Measurements from ENCODE around the gene ZNF654. TPM values are rescaled to one million over a fixed set of nuclear protein-coding genes. Genes with fewer than 3 reads are reported as not detected.

The ZNF654 gene
- total and polyA plus RNA-seq, 3 experiments from 2014 or later: 11.6 to 16.4 (median 16.0) TPM

DNA sequence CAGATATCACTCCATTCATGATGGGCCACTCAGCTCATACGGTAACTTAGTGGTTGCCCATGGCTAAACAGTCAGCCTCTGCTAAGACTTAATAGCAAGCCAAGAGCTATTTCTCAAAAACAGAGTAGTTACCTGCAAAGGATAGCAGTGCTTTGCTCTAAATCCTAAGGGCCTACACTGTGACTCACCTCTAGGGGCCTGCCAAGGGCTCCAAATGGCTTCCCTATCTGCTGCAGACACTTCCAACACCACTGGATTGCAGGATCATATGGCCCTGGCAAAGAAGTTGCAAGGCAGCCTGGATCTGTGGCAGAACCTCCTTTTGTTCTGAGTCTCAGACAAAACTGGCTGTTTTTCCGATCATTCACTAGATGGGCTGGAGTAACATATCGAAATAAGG is 18.1 kb upstream of the ZNF654 start:
- Mint-ChIP-seq H3K27ac (no peak overlapping the region), H3K27me3 (peaks cover 0 to 5% of the 10 kb centered on the region in 2 donors), H3K4me3 (no peak overlapping the region), H3K9me3 (no peaks in the 10 kb centered on the region), H3K4me1 (no peaks in the 10 kb centered on the region), H3K36me3 (no peaks in the 10 kb centered on the region)
- CTCF ChIA-PET: no interaction called here
- Histone ChIP-seq H3K9me3 (ENCODE audit: low read length) (no peaks in the 10 kb centered on the region), H3K4me3 (ENCODE audit: low read length) (no peak overlapping the region), H3K36me3 (ENCODE audit: insufficient read depth, low read length) (no peaks in the 10 kb centered on the region), H3K4me1 (ENCODE audit: insufficient read depth, low read length) (no peaks in the 10 kb centered on the region), H3K27me3 (ENCODE audit: insufficient read depth, low read length, poor library complexity, severe bottlenecking) (no peaks in the 10 kb centered on the region), H3K27ac (ENCODE audit: low read depth, low read length) (no peak overlapping the region)
- DNase-seq: no peak
- POLR2A ChIA-PET: no interaction called here

DNA sequence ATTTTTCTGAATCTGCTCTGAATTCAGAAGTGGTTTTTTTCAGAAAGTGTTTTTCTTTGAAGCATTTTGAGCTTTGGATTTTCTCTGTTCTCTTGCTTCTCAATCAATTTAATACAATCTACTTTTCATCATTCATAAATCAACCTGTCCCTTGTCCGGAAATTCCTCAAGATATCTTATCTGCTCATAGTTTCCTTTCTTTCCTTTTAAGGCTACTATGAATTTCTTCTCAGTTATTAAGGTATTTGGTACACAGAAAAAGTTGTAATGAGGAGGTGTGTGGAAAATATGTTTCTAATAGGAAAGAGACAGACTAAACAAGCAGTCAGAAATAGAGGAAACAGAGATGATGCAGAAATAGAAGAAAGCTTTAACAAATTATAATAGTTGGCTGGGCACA is 14.6 kb upstream of the ZNF654 start:
- Histone ChIP-seq H3K4me1 (ENCODE audit: insufficient read depth, low read length) (no peaks in the 10 kb centered on the region), H3K27ac (ENCODE audit: low read depth, low read length) (no peak overlapping the region), H3K9me3 (ENCODE audit: low read length) (no peaks in the 10 kb centered on the region), H3K27me3 (ENCODE audit: insufficient read depth, low read length, poor library complexity, severe bottlenecking) (no peaks in the 10 kb centered on the region), H3K4me3 (ENCODE audit: low read length) (no peak overlapping the region), H3K36me3 (ENCODE audit: insufficient read depth, low read length) (no peaks in the 10 kb centered on the region)
- Mint-ChIP-seq H3K9me3 (no peaks in the 10 kb centered on the region), H3K27me3 (no peaks in the 10 kb centered on the region), H3K4me3 (no peak overlapping the region), H3K4me1 (peaks cover 0 to 8% (median 2%) of the 10 kb centered on the region in 3 donors), H3K27ac (no peak overlapping the region), H3K36me3 (no peaks in the 10 kb centered on the region)
- POLR2A ChIA-PET: no interaction called here
- CTCF ChIA-PET: interaction anchor here (1.3 kb wide), 1 partner anchor 9 kb away, joined by 3 read pairs; no protein-coding TSS in a partner anchor
- DNase-seq: no peak

DNA sequence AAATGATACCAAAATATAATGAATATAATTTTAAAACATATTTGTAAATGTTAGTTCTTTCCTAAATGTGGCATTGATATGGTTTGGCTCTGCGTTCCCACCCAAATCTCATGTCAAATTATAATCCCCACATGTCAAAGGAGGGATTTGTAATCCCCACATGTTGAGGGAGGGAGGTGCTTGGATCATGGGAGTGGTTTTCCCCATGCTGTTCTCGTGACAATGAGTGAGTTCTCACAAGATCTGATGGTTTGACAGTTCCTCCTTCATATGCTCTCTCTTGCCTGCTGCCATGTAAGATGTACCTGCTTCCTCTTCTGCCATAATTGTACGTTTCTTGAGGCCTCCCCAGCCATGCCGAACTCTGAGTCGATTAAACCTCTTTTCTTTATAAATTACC is 12.3 kb upstream of the ZNF654 start:
- Histone ChIP-seq H3K4me1 (ENCODE audit: insufficient read depth, low read length) (no peaks in the 10 kb centered on the region), H3K9me3 (ENCODE audit: low read length) (no peaks in the 10 kb centered on the region), H3K27me3 (ENCODE audit: insufficient read depth, low read length, poor library complexity, severe bottlenecking) (no peaks in the 10 kb centered on the region), H3K27ac (ENCODE audit: low read depth, low read length) (no peak overlapping the region), H3K4me3 (ENCODE audit: low read length) (no peak overlapping the region), H3K36me3 (ENCODE audit: insufficient read depth, low read length) (no peaks in the 10 kb centered on the region)
- H3K27ac Mint-ChIP-seq: no peak overlapping the region
- no peaks in the 10 kb centered on the region for H3K9me3 Mint-ChIP-seq
- H3K27me3 Mint-ChIP-seq: no peaks in the 10 kb centered on the region
- POLR2A ChIA-PET: no interaction called here
- DNase-seq: no peak
- no peak overlapping the region for H3K4me3 Mint-ChIP-seq
- CTCF ChIA-PET: no interaction called here
- no peaks in the 10 kb centered on the region for H3K36me3 Mint-ChIP-seq
- peaks cover 0 to 12% (median 4%) of the 10 kb centered on the region in 3 donors for H3K4me1 Mint-ChIP-seq

- ChIA-PET POLR2A (interaction anchor here (0.5 to 5.5 kb wide), 7 partner anchors 26 to 830 kb away, joined by 3 to 67 read pairs (median 4); partner anchors contain the start of genes C3orf38 and CHMP2B), CTCF (interaction anchor here (0.9 to 2.2 kb wide), 5 partner anchors 23 to 92 kb away, joined by 4 to 9 read pairs (median 7); partner anchors contain the start of gene C3orf38)
- peak overlapping the region; percentile 91 to 99 (median 96) for H3K4me3 Mint-ChIP-seq
- H3K4me3 ChIP-seq (ENCODE audit: low read length): peak overlapping the region; percentile 90
- no peaks in the 10 kb centered on the region for H3K27me3 Mint-ChIP-seq
- peak overlapping the region; percentile 93 to 98 (median 97) for H3K27ac Mint-ChIP-seq
- peaks cover 47% of the 10 kb centered on the region for H3K4me1 ChIP-seq (ENCODE audit: insufficient read depth, low read length)
- H3K9me3 ChIP-seq (ENCODE audit: low read length): no peaks in the 10 kb centered on the region
- H3K36me3 ChIP-seq (ENCODE audit: insufficient read depth, low read length): peaks cover 15% of the 10 kb centered on the region
- peaks cover 60 to 77% (median 74%) of the 10 kb centered on the region in 3 donors for H3K4me1 Mint-ChIP-seq
- no peaks in the 10 kb centered on the region for H3K27me3 ChIP-seq (ENCODE audit: insufficient read depth, low read length, poor library complexity, severe bottlenecking)
- H3K9me3 Mint-ChIP-seq: no peaks in the 10 kb centered on the region
- peak in 1 of 5 donors; percentile 9 for DNase-seq
- H3K27ac ChIP-seq (ENCODE audit: low read depth, low read length): peak overlapping the region; percentile 81
- H3K36me3 Mint-ChIP-seq: peaks cover 5 to 51% (median 11%) of the 10 kb centered on the region in 3 donors
Observed at GRCh38 chr3:88057630-88058305, 1.3 kb upstream of the ZNF654 start.

DNA sequence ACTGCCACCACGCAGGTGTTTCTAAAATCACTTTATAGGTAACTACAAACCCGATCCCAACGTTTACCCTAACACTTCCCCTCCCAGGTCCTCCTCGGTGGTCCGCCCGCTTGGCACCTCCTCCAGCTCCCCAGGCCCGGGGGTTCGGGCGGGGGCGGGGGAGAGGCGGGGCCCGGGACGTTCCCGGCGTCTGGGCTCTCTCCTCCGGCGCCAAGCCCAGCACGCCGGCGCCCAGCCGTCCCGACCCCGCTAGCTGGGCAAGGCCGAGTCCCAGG is 812 bp upstream of the ZNF654 start:
- Mint-ChIP-seq H3K4me1 (peaks cover 65 to 78% (median 75%) of the 10 kb centered on the region in 3 donors), H3K27ac (peak overlapping the region; percentile 94 to 98 (median 98)), H3K9me3 (no peaks in the 10 kb centered on the region), H3K27me3 (no peaks in the 10 kb centered on the region), H3K36me3 (peaks cover 5 to 51% (median 11%) of the 10 kb centered on the region in 3 donors), H3K4me3 (peak overlapping the region; percentile 91 to 99 (median 96))
- Histone ChIP-seq H3K27ac (ENCODE audit: low read depth, low read length) (peak overlapping the region; percentile 81), H3K4me1 (ENCODE audit: insufficient read depth, low read length) (peaks cover 47% of the 10 kb centered on the region), H3K4me3 (ENCODE audit: low read length) (peak overlapping the region; percentile 90), H3K27me3 (ENCODE audit: insufficient read depth, low read length, poor library complexity, severe bottlenecking) (no peaks in the 10 kb centered on the region), H3K9me3 (ENCODE audit: low read length) (no peaks in the 10 kb centered on the region), H3K36me3 (ENCODE audit: insufficient read depth, low read length) (peaks cover 15% of the 10 kb centered on the region)
- ChIA-PET CTCF (interaction anchor here (0.9 to 2.2 kb wide), 6 partner anchors 24 to 92 kb away, joined by 3 to 9 read pairs (median 7); partner anchors contain the start of gene C3orf38), POLR2A (interaction anchor here (0.5 to 5.5 kb wide), 7 partner anchors 27 to 831 kb away, joined by 3 to 67 read pairs (median 4); partner anchors contain the start of genes C3orf38 and CHMP2B)
- no peak for DNase-seq

GRCh38 chr3:88059380-88060170 is 520 bp downstream of the ZNF654 start:
- peaks cover 47% of the 10 kb centered on the region for H3K4me1 ChIP-seq (ENCODE audit: insufficient read depth, low read length)
- DNase-seq: peak in 2 of 5 donors; percentile 1 to 11
- peaks cover 5 to 43% (median 10%) of the 10 kb centered on the region in 3 donors for H3K36me3 Mint-ChIP-seq
- peak overlapping the region; percentile 94 to 98 (median 97) for H3K27ac Mint-ChIP-seq
- H3K27me3 Mint-ChIP-seq: no peaks in the 10 kb centered on the region
- H3K9me3 ChIP-seq (ENCODE audit: low read length): no peaks in the 10 kb centered on the region
- no peaks in the 10 kb centered on the region for H3K9me3 Mint-ChIP-seq
- peak overlapping the region; percentile 91 to 99 (median 96) for H3K4me3 Mint-ChIP-seq
- H3K27me3 ChIP-seq (ENCODE audit: insufficient read depth, low read length, poor library complexity, severe bottlenecking): no peaks in the 10 kb centered on the region
- ChIA-PET POLR2A (interaction anchor here (1.7 to 5.5 kb wide), 3 partner anchors 28 to 832 kb away, joined by 10 to 67 read pairs (median 21); partner anchors contain the start of genes C3orf38 and CHMP2B), CTCF (interaction anchor here (1.0 to 2.2 kb wide), 4 partner anchors 14 to 90 kb away, joined by 3 to 9 read pairs (median 7); partner anchors contain the start of gene C3orf38)
- H3K27ac ChIP-seq (ENCODE audit: low read depth, low read length): peak overlapping the region; percentile 81
- peaks cover 15% of the 10 kb centered on the region for H3K36me3 ChIP-seq (ENCODE audit: insufficient read depth, low read length)
- peaks cover 69 to 78% (median 77%) of the 10 kb centered on the region in 3 donors for H3K4me1 Mint-ChIP-seq
- peak overlapping the region; percentile 89 for H3K4me3 ChIP-seq (ENCODE audit: low read length)

DNA sequence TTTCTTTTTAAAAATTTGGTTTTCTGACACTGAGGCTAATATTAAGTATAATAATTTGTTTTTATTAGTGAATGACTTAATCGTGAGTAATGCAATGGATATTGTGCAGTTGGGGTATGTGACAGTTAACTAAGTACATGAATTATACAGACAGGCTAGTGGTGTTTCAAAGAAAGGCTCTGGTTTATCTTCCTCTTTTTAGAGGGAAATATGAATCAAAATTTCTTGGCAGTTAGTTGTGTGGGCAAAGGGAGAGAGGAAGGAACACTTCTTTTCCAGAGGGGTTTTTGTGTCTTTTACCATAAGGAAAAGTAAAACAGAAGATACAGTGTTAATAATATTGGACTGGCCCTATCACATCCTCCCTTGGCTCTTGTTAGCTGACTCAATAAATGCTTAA is 2.7 kb downstream of the ZNF654 start:
- Histone ChIP-seq H3K36me3 (ENCODE audit: insufficient read depth, low read length) (no peaks in the 10 kb centered on the region), H3K4me3 (ENCODE audit: low read length) (no peak overlapping the region), H3K27me3 (ENCODE audit: insufficient read depth, low read length, poor library complexity, severe bottlenecking) (no peaks in the 10 kb centered on the region), H3K9me3 (ENCODE audit: low read length) (no peaks in the 10 kb centered on the region), H3K4me1 (ENCODE audit: insufficient read depth, low read length) (peaks cover 34% of the 10 kb centered on the region), H3K27ac (ENCODE audit: low read depth, low read length) (no peak overlapping the region)
- Mint-ChIP-seq H3K9me3 (no peaks in the 10 kb centered on the region), H3K4me3 (peak overlapping the region; percentile 10 to 83 (median 29)), H3K36me3 (peaks cover 0 to 25% (median 1%) of the 10 kb centered on the region in 3 donors), H3K27me3 (no peaks in the 10 kb centered on the region), H3K27ac (peak overlapping the region in 1 of 8 donors; percentile 9), H3K4me1 (peaks cover 56 to 65% (median 61%) of the 10 kb centered on the region in 3 donors)
- DNase-seq: no peak
- ChIA-PET CTCF (no interaction called here), POLR2A (interaction anchor here (5.5 kb wide), 1 partner anchor 88 kb away, joined by 67 read pairs; the partner anchor contains the start of gene C3orf38)
